Activated CD4-positive, alpha-beta T cell treated with anti-CD3 and anti-CD28 coated beads, Interleukin-2, Interleukin-6, amounts not matched to agents 100 ng/mL and 50 ng/mL, durations not matched to agents 16 hours and 8 hours (primary cell): ENCODE data around the gene GCSAML.

ENCODE experiments used
- DNase-seq: peaks from one replicate; pipeline ENCODE4 v3.0.0-alpha.2; 2020

GCSAML gene

GRCh38 chr1:247576514-247576913 lies 27.6 kb downstream of the GCSAML start:
- peak; percentile 26 for DNase-seq

DNA sequence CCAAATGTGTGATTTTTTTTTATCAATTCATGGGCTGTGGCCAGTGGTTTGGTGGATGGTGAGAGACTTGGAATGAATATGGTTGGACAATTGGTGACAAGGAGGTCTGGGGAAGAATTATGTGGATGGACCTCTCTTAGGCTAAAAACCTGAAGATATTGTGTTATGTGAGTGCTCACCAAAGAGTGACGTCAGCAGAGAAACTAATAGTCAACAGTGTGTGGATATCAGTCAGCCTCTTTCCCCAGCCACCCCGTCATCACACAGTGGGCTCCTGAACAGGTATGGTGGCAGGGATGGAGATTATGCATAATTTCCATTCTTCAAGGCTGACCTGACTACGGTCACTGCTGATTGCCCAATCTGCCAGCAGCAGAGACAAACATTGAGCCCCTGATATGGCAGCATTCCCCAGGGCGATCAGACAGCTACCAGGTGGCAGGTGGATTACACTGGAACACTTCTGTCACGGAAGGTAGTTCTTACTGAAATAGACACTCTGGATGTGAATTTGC lies 30.1 kb downstream of the GCSAML start:
- DNase-seq: no peak

GRCh38 chr1:247588060-247588459 lies 39.1 kb downstream of the GCSAML start, which contains the start of gene OR2G2:
Gene OR2G2, plus strand, starts transcription at chr1:247588360. Its CDS starts 0 bp downstream, at chr1:247588360.
- no peak for DNase-seq

DNA sequence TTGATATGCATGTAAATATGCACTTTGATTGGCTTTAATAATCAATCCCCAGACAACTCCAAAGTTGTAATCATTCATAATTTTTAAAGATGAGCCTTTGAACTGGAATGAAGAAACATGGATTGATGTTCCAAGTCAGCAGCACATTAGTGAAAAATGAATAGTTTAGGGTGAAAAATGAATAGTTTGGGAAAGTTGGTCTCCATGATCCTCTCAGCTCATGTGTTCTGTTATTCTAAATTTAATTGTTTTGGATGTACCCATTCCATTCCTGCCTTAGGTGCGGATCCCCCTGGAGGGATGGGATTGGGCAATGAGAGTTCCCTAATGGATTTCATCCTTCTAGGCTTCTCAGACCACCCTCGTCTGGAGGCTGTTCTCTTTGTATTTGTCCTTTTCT lies 56.4 kb downstream of the GCSAML start, which contains the start of gene OR2G3:
Gene OR2G3, plus strand, starts transcription at position 301 of the 400 bp plus-strand sequence. Its CDS starts 0 bp downstream, at position 301.
- DNase-seq: no peak

DNA sequence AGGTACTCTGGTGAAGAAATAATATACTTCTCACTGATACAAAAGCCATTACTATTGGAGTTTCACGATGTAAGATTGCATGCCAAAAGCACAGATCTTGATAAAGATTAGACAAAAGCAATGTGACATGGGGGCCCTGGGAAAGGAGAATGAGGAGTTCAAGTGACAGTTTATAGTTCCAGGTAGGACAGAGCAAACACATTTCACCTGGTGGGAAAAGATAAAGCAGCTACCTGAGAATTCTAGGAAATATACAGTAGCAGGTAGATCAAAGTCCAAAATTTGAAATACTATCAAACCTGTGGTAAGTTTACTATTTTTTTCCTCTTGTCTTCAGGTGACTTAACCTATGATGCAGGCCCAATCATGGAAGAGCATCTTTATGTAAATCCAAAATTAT lies 64.5 kb downstream of the GCSAML start:
- no peak for DNase-seq

- no peak for DNase-seq
Observed at GRCh38 chr1:247614625-247615024, 65.7 kb downstream of the GCSAML start.
